ENCODE results near the gene DLL4. TPM values are rescaled to one million over a fixed set of nuclear protein-coding genes. Genes with fewer than 3 reads are reported as not detected.
A peak's percentile ranks its signal among the peaks of the same experiment; 100 is the strongest.

The DLL4 gene
- total RNA-seq, 1 donor = 0.09 TPM

DNA sequence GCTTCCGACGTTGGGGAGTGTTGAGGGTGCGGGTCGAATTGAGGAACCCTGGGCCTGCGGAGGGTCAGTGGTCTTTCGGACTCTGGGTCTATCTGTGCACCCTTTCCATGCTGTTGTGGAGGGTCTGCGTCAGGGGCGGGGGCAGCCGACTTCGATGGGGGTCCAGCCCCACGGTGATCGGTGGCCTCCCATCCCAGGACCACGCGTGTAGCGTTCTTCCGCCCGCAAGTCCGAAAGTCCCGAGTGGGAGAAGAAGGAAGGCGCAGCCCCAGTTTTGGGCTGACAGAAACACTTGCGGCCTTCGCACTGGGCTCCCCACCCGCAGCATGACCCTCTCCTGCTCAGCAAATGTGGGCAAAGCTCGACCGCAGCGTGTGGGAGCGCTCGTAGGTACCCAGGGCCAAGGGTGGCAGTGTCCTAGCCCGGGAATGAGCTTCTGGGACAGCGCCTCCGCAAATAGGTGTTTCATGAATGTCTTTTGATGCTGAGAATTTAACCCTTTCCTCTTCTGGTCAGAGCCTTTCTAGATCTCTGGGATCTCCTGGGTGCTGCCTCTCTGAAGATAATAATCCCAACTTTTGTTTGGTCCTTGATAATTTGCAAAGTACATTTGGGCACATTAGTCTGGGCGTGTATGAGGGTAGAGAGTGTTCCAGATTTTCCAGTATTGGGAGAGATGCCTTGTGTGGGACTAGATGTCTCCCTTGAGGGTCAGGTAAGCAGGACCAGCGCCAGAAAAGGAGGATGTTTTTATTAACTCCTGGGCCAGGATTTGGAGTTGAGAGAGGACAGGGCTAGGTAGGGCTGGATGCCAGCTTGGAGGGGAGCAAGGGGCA, 2.3 kb upstream of the DLL4 start:
- DNase-seq (ENCODE audit: low read depth) = no peak
- TF ChIP-seq, protein P1, sequence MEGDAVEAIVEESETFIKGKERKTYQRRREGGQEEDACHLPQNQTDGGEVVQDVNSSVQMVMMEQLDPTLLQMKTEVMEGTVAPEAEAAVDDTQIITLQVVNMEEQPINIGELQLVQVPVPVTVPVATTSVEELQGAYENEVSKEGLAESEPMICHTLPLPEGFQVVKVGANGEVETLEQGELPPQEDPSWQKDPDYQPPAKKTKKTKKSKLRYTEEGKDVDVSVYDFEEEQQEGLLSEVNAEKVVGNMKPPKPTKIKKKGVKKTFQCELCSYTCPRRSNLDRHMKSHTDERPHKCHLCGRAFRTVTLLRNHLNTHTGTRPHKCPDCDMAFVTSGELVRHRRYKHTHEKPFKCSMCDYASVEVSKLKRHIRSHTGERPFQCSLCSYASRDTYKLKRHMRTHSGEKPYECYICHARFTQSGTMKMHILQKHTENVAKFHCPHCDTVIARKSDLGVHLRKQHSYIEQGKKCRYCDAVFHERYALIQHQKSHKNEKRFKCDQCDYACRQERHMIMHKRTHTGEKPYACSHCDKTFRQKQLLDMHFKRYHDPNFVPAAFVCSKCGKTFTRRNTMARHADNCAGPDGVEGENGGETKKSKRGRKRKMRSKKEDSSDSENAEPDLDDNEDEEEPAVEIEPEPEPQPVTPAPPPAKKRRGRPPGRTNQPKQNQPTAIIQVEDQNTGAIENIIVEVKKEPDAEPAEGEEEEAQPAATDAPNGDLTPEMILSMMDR (IDR thresholded peaks at IDR 0.05; ENCODE audit: insufficient read depth, low read length) = no peak

DNA sequence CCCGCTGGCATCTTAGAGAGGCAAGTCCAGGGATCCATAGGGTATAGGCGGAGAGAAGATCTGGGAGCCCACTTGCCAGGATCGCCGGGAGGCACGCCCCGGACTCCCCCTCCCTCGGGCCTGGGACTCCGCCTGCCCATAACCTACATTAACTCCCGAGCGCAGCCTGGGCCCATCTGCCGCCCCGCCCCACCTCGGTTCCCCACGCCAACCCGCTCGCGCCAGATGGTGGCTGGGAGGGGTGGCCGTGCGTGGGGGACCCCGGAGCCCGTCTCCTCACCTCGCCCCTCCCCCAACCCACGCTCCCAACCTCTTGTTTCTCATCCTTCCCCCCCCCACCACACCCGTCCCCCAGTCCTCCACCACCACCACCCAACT, 1.7 kb upstream of the DLL4 start:
- H3K4me3 ChIP-seq (ENCODE audit: low read depth, low read length) = no peak overlapping the region
- TF ChIP-seq, protein P1 (IDR thresholded peaks at IDR 0.05; ENCODE audit: insufficient read depth, low read length) = no peak
- no peak for DNase-seq (ENCODE audit: low read depth)

More for the DNA sequence above, 2.3 kb upstream of the DLL4 start:
- no peak overlapping the region for H3K4me3 ChIP-seq (ENCODE audit: low read depth, low read length)

DNA sequence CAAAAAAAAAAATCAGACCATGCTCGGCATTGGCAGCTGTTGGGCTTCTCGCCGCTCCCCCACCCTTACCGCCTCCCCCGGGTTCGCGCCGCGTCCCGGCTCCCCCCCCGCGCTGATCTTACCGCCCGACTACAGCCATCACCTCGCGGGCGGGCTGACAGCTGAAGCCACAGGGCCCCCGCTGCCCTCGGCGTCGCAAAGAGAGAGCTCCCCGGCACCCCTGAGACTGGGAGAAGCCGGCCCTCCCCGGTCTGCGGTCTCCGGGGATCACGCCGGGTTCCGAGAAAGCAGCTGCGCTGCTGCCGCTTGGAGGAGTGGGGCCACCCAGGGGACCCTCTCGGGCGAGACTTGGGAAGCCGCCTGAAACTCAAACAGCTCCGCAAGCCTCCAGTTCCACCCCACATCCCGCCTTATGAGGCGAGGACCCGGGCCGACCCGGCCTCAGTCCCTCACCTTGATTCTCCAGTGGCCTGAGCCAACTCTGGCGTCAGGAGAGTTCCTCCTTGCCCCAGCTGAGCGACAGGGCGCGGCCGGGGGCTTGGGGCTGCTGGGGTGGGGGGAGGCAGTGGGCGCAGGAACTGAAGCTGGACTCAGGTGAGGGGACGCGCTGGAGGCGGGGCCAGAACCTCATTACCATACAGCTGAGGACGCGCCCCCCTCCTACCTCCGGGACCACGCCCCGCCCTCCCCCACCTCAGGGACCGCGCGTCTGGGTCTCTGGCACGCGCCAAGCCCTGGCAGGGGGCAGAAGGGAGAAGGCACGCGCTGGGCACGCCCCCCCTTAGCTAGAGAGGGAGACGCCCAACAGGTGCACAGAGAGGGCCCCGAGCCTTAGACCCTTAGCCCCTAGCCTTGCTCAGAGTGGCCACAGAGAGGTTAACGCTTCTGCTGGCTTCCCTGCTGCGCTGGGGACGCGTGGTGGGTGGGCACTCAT, 1.0 kb upstream of the DLL4 start:
- TF ChIP-seq, protein P1 (IDR thresholded peaks at IDR 0.05; ENCODE audit: insufficient read depth, low read length) = no peak
- DNase-seq (ENCODE audit: low read depth) = no peak
- peak overlapping the region; percentile 28 for H3K4me3 ChIP-seq (ENCODE audit: low read depth, low read length)

DNA sequence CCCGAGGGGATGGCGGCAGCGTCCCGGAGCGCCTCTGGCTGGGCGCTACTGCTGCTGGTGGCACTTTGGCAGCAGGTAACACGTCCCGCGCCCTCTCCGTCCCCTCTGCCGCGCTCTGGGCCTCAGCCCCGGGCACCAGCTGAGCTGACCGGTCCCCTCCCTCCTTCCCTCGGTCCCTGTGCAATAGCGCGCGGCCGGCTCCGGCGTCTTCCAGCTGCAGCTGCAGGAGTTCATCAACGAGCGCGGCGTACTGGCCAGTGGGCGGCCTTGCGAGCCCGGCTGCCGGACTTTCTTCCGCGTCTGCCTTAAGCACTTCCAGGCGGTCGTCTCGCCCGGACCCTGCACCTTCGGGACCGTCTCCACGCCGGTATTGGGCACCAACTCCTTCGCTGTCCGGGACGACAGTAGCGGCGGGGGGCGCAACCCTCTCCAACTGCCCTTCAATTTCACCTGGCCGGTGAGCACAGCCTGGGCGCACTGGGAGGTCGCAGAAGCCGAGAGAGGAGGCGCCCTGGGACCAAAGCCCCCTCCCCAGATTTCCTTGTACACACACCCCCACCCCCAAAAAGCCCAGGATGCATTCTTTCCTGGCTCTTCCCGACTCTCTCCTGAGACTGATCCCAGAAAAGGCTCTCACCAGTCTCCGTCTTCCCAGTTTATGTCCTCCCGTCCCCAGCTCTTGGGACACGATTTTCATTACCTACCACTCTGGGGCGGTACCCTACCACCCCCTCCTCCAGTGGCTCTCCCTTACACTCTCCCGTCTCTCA, 705 bp downstream of the DLL4 start:
- TF ChIP-seq, protein P1 (IDR thresholded peaks at IDR 0.05; ENCODE audit: insufficient read depth, low read length) = peak; percentile 16
- DNase-seq (ENCODE audit: low read depth) = peak; percentile 43
- H3K4me3 ChIP-seq (ENCODE audit: low read depth, low read length) = peak overlapping the region; percentile 50

DNA sequence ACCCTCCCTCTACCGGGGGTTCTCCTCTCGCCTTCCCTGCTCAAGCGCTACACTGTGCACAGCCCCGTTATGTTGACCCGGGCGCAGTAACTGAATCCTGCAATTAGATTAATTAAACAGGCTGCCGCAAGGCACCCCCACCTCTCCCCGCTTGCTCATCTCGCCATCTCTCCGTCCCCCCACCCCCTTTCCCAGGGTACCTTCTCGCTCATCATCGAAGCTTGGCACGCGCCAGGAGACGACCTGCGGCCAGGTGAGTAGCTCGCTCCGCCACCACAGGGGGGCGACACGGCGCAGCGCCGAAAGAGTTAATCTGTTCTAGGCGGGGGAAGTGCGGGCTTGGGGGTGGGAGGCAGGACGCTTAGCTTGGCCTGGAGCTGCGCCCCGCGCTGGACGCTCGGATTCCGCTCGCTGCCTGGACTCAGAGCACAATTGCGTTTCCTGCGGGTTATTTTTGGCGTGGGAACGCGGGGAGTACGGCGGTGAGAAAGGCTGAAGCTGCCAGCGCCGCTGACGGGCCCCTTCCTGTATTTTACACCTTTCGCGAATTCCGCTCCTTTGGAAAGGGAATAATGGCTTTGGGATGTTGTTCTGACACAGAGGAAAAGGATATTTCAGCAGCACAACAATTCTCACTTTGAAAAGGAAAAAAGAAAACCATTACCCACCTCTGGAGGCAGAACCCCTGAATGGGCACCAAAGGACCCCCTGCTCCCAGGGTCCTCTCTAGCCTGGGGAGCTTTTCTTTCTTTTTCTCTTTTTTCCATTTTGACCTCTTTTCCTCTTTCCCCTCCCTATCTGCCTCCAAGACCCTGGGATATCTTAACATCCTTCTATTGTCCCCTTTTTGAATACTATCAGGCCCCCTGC, 1.5 kb downstream of the DLL4 start:
- peak; percentile 16 for DNase-seq (ENCODE audit: low read depth)
- TF ChIP-seq, protein P1 (IDR thresholded peaks at IDR 0.05; ENCODE audit: insufficient read depth, low read length) = peak; percentile 43
- peak overlapping the region; percentile 33 for H3K4me3 ChIP-seq (ENCODE audit: low read depth, low read length)
